Esophagus muscularis mucosa (tissue), 4 donors: ENCODE measurements around the gene MTCH1.

Experiments used
- EP300 ChIP-seq: sonication (generic); formaldehyde crosslinking; IDR thresholded peaks from one replicate; pipeline ENCODE4 v1.6.1; 2017; ENCODE audit warnings: antibody characterized with exemption
- POLR2A ChIP-seq: fragments of 450-650 bp; IDR thresholded peaks from one replicate; pipeline ENCODE4 v1.6.1; 2017; ENCODE audit warnings: antibody characterized with exemption, moderate library complexity, mild to moderate bottlenecking, low read depth
- POLR2AphosphoS5 ChIP-seq, 2 donors: sonication (generic); formaldehyde crosslinking; IDR thresholded peaks; one replicate each; pipeline ENCODE4 v1.6.1; 2017; ENCODE audit warnings: antibody characterized with exemption in 2 of 2
- TF ChIP-seq, protein P1 (sequence below), 3 experiments: fragments of 200-600 bp in 2 of 3; fragments of 450-650 bp in 1 of 3; sonication (generic) in 2 of 3; IDR thresholded peaks; one replicate each; pipeline ENCODE4 v1.5.1; 2017 to 2019; ENCODE audit warnings: antibody characterized with exemption in 3 of 3, mild to moderate bottlenecking in 2 of 3, moderate library complexity in 1 of 3

DNA sequence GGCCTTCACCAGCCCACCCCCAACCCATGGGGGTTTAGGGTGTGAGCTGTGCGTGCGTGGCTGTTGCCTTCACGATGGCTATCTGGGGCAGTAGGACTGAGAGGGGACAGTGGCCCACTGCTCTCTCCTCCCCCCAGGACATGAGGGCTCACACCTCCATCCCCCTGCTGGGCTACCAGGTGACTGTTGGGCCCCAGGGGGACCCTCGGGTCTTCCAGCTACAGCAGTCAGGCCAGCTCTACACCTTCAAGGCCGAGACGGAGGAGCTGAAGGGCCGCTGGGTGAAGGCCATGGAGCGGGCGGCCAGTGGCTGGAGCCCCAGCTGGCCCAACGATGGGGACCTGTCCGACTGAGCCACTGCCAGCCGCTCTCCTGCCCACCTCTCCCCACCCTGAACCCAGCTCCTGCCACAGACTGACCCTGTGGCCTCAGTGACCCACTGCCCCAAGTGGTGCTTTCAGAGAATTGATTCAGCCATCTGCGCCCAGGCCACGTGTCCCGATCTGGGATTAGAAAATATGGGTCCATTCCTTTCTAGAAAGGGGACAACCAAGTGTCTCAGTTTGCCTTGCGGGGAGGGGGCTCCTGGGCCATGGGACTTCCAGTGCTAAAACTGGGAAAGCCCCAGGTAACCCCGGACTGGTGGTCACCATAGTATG, 41.9 kb upstream of the MTCH1 start:
- TF ChIP-seq, protein P1, sequence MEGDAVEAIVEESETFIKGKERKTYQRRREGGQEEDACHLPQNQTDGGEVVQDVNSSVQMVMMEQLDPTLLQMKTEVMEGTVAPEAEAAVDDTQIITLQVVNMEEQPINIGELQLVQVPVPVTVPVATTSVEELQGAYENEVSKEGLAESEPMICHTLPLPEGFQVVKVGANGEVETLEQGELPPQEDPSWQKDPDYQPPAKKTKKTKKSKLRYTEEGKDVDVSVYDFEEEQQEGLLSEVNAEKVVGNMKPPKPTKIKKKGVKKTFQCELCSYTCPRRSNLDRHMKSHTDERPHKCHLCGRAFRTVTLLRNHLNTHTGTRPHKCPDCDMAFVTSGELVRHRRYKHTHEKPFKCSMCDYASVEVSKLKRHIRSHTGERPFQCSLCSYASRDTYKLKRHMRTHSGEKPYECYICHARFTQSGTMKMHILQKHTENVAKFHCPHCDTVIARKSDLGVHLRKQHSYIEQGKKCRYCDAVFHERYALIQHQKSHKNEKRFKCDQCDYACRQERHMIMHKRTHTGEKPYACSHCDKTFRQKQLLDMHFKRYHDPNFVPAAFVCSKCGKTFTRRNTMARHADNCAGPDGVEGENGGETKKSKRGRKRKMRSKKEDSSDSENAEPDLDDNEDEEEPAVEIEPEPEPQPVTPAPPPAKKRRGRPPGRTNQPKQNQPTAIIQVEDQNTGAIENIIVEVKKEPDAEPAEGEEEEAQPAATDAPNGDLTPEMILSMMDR (IDR thresholded peaks at IDR 0.05) = no peak
- TF ChIP-seq EP300 (no peak), POLR2A (no peak), POLR2AphosphoS5 (IDR thresholded peaks at IDR 0.05) (no peak)
